Omental fat pad (tissue), 4 donors: ENCODE results near the gene AP4S1. TPM values are rescaled to one million over a fixed set of nuclear protein-coding genes. Genes with fewer than 3 reads are reported as not detected.

Source experiments
- ATAC-seq: fragments of 150-250 bp; one replicate; pipeline ENCODE4 v1.9.1; 2016; ENCODE audit warnings: mild to moderate bottlenecking, moderate library complexity; ENCODE audit not compliant: low FRiP score
- DNase-seq: peaks from one replicate; pipeline ENCODE4 v3.0.0-alpha.2; 2019; ENCODE audit warnings: low spot score
- CTCF ChIP-seq, 3 donors: fragments of 450-650 bp; IDR thresholded peaks; one replicate each; pipeline ENCODE4 v1.5.1; 2016 to 2017; ENCODE audit warnings: antibody characterized with exemption in 3 of 3, mild to moderate bottlenecking in 3 of 3, moderate library complexity in 2 of 3
- total RNA-seq, 4 donors: library from RNA; depleted of rRNA; stranded (reverse); fragments of >200 nt; gene quantifications; one replicate each; pipeline ENCODE4 v1.1.0, GENCODE V29; 2016

Gene AP4S1
- total RNA-seq, 4 donors from 2014 or later: 5.0 to 13.0 (median 8.6) TPM

- ATAC-seq: no peak
- no peak for TF ChIP-seq CTCF (IDR thresholded peaks at IDR 0.05)
- no peak for DNase-seq
Observed at GRCh38 chr14:31027847-31028246, 2.4 kb downstream of the AP4S1 start.

DNA sequence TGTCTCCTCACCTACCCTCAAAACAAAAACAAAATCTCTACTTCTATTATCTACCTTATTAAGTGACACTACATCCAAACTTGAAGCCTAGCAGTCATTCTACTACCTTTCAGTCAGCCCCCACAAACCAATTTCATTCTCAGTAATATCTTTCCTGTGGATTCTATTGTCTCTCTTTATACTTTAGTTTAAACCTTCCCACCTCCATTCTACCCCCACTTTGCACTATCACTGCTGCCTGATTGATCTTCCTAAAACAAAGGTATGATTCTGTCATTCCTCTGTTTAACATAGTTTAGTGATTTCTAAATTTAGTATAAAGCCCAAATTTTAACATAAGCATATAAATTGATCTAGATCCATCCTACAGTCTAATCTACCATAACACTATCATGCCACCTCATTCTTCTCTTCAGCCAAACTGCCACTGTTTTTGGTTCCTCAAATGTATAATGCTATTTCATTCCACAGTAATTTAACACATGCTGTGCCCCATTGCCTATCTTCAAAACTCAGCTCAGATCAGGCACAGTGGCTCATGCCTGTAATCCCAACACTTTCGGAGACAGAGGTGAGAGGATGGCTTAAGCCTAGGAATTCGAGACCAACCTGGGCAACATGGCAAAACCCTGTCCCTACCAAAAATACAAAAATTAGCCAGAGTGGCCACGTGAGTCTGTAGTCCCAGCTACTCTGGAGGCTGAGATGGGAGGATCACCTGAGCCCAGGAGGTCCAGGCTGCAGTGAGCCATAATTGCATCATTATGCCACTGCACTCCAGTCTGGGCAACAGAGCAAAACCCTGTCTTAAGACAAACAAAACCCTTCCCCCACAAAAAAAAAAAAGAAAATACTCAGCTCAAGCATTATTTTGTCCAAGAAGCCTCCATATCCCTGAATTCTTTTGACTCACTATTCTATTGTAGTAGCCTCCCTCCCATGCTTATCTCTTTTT, 3.8 kb downstream of the AP4S1 start:
- ATAC-seq: no peak

DNA sequence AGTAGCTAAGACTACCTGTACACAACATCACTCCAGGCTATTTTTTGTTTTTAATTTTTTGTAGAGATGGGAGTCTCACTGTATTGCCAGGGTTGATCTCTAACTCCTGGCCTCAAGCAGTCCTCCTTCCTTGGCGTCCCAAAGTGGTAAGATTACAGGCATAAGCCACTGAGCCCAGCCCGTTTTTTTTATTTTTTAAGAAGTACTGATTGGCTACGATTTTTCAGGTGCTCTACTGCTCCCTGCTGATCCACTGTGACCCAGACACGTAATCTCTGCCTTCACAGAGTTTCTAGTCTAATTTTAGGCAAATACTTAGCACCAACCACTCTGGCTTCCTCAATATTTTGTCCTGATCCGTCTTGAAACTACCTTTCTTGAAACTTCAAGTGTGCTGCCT, 5.0 kb downstream of the AP4S1 start:
- DNase-seq: no peak
- ATAC-seq: no peak
- TF ChIP-seq CTCF (IDR thresholded peaks at IDR 0.05): no peak

More for the DNA sequence above, 3.8 kb downstream of the AP4S1 start:
- no peak for TF ChIP-seq CTCF (IDR thresholded peaks at IDR 0.05)
- no peak for DNase-seq

GRCh38 chr14:31036552-31036951, 11.1 kb downstream of the AP4S1 start:
- no peak for TF ChIP-seq CTCF (IDR thresholded peaks at IDR 0.05)
- DNase-seq (no peak), ATAC-seq (no peak)

GRCh38 chr14:31037709-31038221, 12.3 kb downstream of the AP4S1 start:
- DNase-seq: no peak
- ATAC-seq: no peak
- TF ChIP-seq CTCF (IDR thresholded peaks at IDR 0.05): no peak

GRCh38 chr14:31038521-31039166, 13.2 kb downstream of the AP4S1 start:
- TF ChIP-seq CTCF (IDR thresholded peaks at IDR 0.05): no peak
- no peak for ATAC-seq

More at GRCh38 chr14:31038521-31039166, 13.2 kb downstream of the AP4S1 start:
- DNase-seq: no peak
